ENCODE data around the gene AAMP.
"Not testable (repeated sequence)": the region's sequence is repeated elsewhere in the genome, so short reads cannot be mapped to it uniquely, and the experiment has no call there.

Gene AAMP

GRCh38 chr2:218312267-218312756 lies 42.4 kb upstream of the AAMP start:
- no peaks in the 10 kb centered on the region for H3K9me2 ChIP-seq (replicated peaks; ENCODE audit: insufficient read depth, low read length)
- H3K27ac ChIP-seq (ENCODE audit: low read length): no peak overlapping the region
- no peaks in the 10 kb centered on the region for H3K36me3 ChIP-seq (replicated peaks; ENCODE audit: insufficient read depth, low read length)
- H3K4me2 ChIP-seq (ENCODE audit: low read depth, low read length): no peak overlapping the region
- H4K20me1 ChIP-seq (ENCODE audit: insufficient read depth, low read length): no peaks in the 10 kb centered on the region
- no peaks in the 10 kb centered on the region for H3K79me2 ChIP-seq (ENCODE audit: low read length)
- H3K9me3 ChIP-seq (replicated peaks; ENCODE audit: insufficient read depth, low read length): no peaks in the 10 kb centered on the region
- H2AFZ ChIP-seq (ENCODE audit: low read length): no peak overlapping the region
- H3K4me3 ChIP-seq (ENCODE audit: low read length): no peak overlapping the region
- H3K4me1 ChIP-seq (ENCODE audit: low read length): no peaks in the 10 kb centered on the region
- DNase-seq: no peak
- no peaks in the 10 kb centered on the region for H3F3A ChIP-seq (ENCODE audit: insufficient read depth, low read length)
- H3K9ac ChIP-seq (ENCODE audit: low read length): no peak overlapping the region
- H3K27me3 ChIP-seq (replicated peaks; ENCODE audit: insufficient read depth, low read length): no peaks in the 10 kb centered on the region
- TF ChIP-seq EZH2 (optimal IDR thresholded peaks at IDR 0.05; ENCODE audit: low read depth, low read length) (no peak), EZH2phosphoT487 (IDR thresholded peaks at IDR 0.05; ENCODE audit: low read length) (no peak)
- TF ChIP-seq, protein P1, sequence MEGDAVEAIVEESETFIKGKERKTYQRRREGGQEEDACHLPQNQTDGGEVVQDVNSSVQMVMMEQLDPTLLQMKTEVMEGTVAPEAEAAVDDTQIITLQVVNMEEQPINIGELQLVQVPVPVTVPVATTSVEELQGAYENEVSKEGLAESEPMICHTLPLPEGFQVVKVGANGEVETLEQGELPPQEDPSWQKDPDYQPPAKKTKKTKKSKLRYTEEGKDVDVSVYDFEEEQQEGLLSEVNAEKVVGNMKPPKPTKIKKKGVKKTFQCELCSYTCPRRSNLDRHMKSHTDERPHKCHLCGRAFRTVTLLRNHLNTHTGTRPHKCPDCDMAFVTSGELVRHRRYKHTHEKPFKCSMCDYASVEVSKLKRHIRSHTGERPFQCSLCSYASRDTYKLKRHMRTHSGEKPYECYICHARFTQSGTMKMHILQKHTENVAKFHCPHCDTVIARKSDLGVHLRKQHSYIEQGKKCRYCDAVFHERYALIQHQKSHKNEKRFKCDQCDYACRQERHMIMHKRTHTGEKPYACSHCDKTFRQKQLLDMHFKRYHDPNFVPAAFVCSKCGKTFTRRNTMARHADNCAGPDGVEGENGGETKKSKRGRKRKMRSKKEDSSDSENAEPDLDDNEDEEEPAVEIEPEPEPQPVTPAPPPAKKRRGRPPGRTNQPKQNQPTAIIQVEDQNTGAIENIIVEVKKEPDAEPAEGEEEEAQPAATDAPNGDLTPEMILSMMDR (IDR thresholded peaks at IDR 0.05; ENCODE audit: low read length): no peak

DNA sequence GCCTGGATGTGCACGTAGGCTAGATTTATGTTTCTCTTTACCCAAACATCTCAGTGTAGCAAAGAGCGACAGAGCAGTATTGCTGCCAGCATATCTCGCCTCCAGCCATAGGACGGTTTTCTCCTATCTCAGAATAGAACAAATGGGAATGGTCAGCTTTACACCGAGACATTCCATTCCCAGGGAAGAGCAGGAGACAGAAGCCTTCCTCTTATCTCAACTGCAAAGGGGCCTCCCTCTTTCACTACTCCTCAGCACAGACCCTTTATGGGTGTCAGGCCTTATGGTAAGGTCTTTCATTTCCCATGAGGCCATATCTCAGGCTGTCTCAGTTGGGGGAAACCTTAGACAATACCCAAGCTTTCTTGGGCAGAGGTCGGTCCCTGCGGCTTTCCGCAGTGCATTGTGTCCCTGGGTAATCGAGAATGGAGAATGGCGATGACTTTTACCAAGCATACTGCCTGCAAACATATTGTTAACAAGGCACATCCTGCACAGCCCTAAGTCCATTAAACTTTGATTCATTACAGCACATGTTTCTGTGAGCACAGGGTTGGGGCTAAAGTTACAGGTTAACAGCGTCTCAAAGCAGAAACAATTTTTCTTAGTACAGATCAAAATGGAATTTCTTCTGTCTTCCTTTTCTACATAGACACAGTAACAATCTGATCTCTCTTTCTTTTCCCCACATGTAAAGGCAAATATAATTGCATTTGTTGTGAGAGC lies 41.8 kb upstream of the AAMP start:
- not testable (repeated sequence) for H3K4me2 ChIP-seq (ENCODE audit: low read depth, low read length); H3K9me3 ChIP-seq (replicated peaks; ENCODE audit: insufficient read depth, low read length); H3K27me3 ChIP-seq (replicated peaks; ENCODE audit: insufficient read depth, low read length); H3K36me3 ChIP-seq (replicated peaks; ENCODE audit: insufficient read depth, low read length); H3K4me3 ChIP-seq (ENCODE audit: low read length); DNase-seq; H3K27ac ChIP-seq (ENCODE audit: low read length); H3F3A ChIP-seq (ENCODE audit: insufficient read depth, low read length); H3K9me2 ChIP-seq (replicated peaks; ENCODE audit: insufficient read depth, low read length); H3K4me1 ChIP-seq (ENCODE audit: low read length); H3K9ac ChIP-seq (ENCODE audit: low read length); H2AFZ ChIP-seq (ENCODE audit: low read length); H4K20me1 ChIP-seq (ENCODE audit: insufficient read depth, low read length); H3K79me2 ChIP-seq (ENCODE audit: low read length)

GRCh38 chr2:218310853-218311540 lies 41.1 kb upstream of the AAMP start:
- Histone ChIP-seq H3F3A (ENCODE audit: insufficient read depth, low read length) (no peaks in the 10 kb centered on the region), H3K9me3 (replicated peaks; ENCODE audit: insufficient read depth, low read length) (no peaks in the 10 kb centered on the region), H3K4me3 (ENCODE audit: low read length) (no peak overlapping the region), H3K36me3 (replicated peaks; ENCODE audit: insufficient read depth, low read length) (no peaks in the 10 kb centered on the region), H3K4me1 (ENCODE audit: low read length) (no peaks in the 10 kb centered on the region), H3K79me2 (ENCODE audit: low read length) (no peaks in the 10 kb centered on the region), H4K20me1 (ENCODE audit: insufficient read depth, low read length) (no peaks in the 10 kb centered on the region), H3K27me3 (replicated peaks; ENCODE audit: insufficient read depth, low read length) (no peaks in the 10 kb centered on the region), H3K9ac (ENCODE audit: low read length) (no peak overlapping the region), H3K4me2 (ENCODE audit: low read depth, low read length) (no peak overlapping the region), H3K9me2 (replicated peaks; ENCODE audit: insufficient read depth, low read length) (no peaks in the 10 kb centered on the region), H2AFZ (ENCODE audit: low read length) (no peak overlapping the region), H3K27ac (ENCODE audit: low read length) (no peak overlapping the region)
- no peak for DNase-seq
- TF ChIP-seq EZH2 (optimal IDR thresholded peaks at IDR 0.05; ENCODE audit: low read depth, low read length) (no peak), EZH2phosphoT487 (IDR thresholded peaks at IDR 0.05; ENCODE audit: low read length) (no peak)
- TF ChIP-seq, protein P1 (IDR thresholded peaks at IDR 0.05; ENCODE audit: low read length): no peak
